ENCODE results near the gene LAPTM4A.

The LAPTM4A gene

DNA sequence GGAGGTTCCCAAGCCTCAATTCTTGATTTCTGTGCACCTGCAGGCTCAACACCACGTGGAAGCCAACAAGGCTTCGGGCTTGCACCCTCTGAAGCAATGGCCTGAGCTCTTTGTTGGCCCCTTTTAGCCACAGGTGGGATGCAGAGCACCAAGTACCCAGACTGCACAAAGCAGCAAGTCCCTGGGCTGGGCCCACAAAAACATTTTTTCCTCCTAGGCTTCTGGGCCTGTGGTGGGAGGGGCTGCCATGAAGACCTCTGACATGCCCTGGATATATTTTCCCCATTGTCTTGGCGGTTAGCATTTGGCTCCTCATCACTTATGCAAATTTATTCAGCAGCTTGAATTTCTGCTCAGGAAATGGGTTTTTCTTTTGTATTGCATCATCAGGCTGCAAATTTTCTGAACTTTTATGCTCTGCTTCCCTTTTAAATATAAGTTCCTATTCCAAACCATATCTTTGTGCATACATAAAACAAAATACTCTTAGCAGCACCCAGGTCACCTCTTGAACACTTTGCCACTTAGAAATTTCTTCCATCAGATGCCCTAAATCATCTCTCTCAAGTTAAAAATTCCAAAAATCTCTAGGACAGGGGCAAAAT lies 29.9 kb downstream of the LAPTM4A start:
- Histone ChIP-seq H3K27ac (ENCODE audit: low read length) (no peak overlapping the region), H3K4me1 (ENCODE audit: control insufficient read depth, insufficient read depth, low read length) (no peaks in the 10 kb centered on the region), H3K4me3 (ENCODE audit: low read length) (no peak overlapping the region), H3K36me3 (ENCODE audit: control insufficient read depth, insufficient read depth, low read length) (no peaks in the 10 kb centered on the region), H3K9me3 (ENCODE audit: control insufficient read depth, insufficient read depth, low read length) (no peaks in the 10 kb centered on the region), H3K27me3 (ENCODE audit: control insufficient read depth, insufficient read depth, low read length) (no peaks in the 10 kb centered on the region)
- WGBS (ENCODE audit: insufficient coverage, insufficient read length), result no CpG with 5 or more reads among the region's 3 CpGs
- DNase-seq (ENCODE audit: low read depth, low spot score), result no peak

DNA sequence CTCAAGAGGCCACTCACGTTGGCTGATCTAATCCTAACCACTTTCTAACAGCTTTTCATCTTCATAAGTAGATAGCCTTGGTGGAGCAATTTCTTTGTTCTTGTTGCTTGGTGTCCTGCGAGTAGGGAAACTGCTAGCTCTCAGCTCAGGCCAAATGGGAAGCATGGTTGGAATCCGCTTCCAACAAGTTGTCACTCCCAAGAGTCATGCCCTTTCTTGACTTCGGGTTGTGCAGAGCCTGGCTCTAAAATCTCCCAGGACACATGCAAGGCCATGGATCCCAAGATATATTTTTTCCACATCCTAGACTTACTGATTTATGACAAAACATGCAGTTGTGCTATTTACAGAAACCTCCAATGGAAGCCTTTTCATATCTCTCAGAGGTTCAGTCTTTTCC lies 31.7 kb downstream of the LAPTM4A start:
- Histone ChIP-seq H3K4me1 (ENCODE audit: control insufficient read depth, insufficient read depth, low read length) (no peaks in the 10 kb centered on the region), H3K9me3 (ENCODE audit: control insufficient read depth, insufficient read depth, low read length) (no peaks in the 10 kb centered on the region), H3K27me3 (ENCODE audit: control insufficient read depth, insufficient read depth, low read length) (no peaks in the 10 kb centered on the region), H3K27ac (ENCODE audit: low read length) (no peak overlapping the region), H3K4me3 (ENCODE audit: low read length) (no peak overlapping the region), H3K36me3 (ENCODE audit: control insufficient read depth, insufficient read depth, low read length) (no peaks in the 10 kb centered on the region)
- no CpG with 5 or more reads among the region's 4 CpGs for WGBS (ENCODE audit: insufficient coverage, insufficient read length)
- no peak for DNase-seq (ENCODE audit: low read depth, low spot score)

DNA sequence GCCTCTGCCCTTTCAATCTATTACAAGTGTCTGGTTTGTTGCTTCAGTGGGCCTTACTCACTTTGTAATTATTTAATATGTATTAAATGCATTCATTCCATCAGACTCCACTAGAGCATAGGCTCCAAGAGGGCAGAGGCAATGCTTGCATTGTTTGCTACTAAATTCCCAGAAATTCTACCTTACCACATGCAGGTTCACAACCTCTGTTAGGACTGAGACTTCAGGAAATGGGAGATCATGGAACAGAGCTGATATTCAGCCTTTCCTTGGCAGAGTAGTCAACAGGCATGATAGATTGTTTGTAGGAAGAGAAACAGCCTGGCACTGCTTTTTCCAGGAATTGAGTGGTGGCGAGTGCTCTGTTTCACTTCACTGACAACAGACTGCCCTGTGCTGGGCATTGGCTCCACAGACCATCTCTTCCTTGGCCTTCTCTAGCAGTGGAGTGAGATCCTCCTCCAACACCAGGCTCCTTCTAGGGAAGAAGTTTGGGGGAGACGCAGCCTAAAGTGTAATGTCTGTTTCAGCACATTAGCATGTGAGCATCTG lies 32.8 kb downstream of the LAPTM4A start:
- no peaks in the 10 kb centered on the region for H3K36me3 ChIP-seq (ENCODE audit: control insufficient read depth, insufficient read depth, low read length)
- H3K27ac ChIP-seq (ENCODE audit: low read length), result no peak overlapping the region
- H3K4me1 ChIP-seq (ENCODE audit: control insufficient read depth, insufficient read depth, low read length), result no peaks in the 10 kb centered on the region
- H3K27me3 ChIP-seq (ENCODE audit: control insufficient read depth, insufficient read depth, low read length), result no peaks in the 10 kb centered on the region
- H3K9me3 ChIP-seq (ENCODE audit: control insufficient read depth, insufficient read depth, low read length), result no peaks in the 10 kb centered on the region
- H3K4me3 ChIP-seq (ENCODE audit: low read length), result no peak overlapping the region
- DNase-seq (ENCODE audit: low read depth, low spot score), result no peak
- no CpG with 5 or more reads among the region's 2 CpGs for WGBS (ENCODE audit: insufficient coverage, insufficient read length)

DNA sequence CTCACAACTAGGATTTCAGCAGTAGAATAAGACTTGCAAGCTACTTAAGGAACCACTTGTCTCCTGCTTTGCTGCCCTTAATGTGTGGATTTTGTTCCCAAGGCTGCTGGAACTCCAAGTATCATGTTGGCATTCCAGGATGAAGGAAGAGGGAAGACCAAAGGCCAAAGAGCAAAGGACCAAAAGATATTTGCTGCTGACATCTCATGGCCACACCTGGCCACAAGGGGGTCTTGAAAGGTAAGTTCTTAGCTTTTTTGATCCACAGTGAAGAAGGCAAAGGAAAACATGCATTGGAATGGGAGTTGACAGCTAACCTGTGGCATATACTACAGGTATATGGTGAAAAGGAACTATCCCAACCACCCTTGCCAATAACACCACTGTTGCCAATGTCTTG lies 35.1 kb downstream of the LAPTM4A start:
- Histone ChIP-seq H3K27ac (ENCODE audit: low read length) (no peak overlapping the region), H3K4me1 (ENCODE audit: control insufficient read depth, insufficient read depth, low read length) (no peaks in the 10 kb centered on the region; the same call in 1 of the 2 replicates), H3K4me3 (ENCODE audit: low read length) (no peak overlapping the region), H3K9me3 (ENCODE audit: control insufficient read depth, insufficient read depth, low read length) (no peaks in the 10 kb centered on the region), H3K36me3 (ENCODE audit: control insufficient read depth, insufficient read depth, low read length) (no peaks in the 10 kb centered on the region), H3K27me3 (ENCODE audit: control insufficient read depth, insufficient read depth, low read length) (no peaks in the 10 kb centered on the region; the same call in 1 of the 2 replicates)
- no peak for DNase-seq (ENCODE audit: low read depth, low spot score)

DNA sequence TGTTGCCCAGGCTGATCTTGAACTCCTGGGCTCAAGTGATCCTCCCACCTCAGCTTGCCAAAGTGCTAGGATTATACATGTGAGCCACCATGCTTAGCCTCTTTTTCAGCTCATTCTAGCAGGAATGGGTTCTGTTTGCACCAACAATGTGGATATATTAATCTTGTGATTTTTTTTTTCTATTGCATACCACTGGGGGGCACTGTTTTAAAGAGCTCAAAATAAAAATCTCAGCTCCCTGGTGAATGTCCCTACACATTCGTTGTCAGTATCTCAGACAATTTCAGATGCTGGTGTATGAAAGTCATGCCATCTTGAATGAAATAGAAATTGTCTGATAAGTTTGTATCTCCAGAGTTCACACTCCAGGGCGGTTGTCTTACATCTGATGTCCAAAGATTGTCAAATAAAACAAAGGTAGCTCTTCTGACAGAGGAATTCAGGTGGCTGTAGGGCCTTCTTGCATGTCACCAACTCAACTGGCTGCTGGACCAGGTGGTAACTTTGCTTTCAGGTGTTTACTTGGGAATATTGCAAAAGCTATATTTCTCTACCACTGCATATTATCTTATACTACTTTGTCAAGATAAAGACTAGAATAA lies 35.8 kb downstream of the LAPTM4A start:
- no peak overlapping the region for H3K4me3 ChIP-seq (ENCODE audit: low read length)
- H3K4me1 ChIP-seq (ENCODE audit: control insufficient read depth, insufficient read depth, low read length), result no peaks in the 10 kb centered on the region; the same call in 1 of the 2 replicates
- no peak overlapping the region for H3K27ac ChIP-seq (ENCODE audit: low read length)
- H3K36me3 ChIP-seq (ENCODE audit: control insufficient read depth, insufficient read depth, low read length), result no peaks in the 10 kb centered on the region
- no peak for DNase-seq (ENCODE audit: low read depth, low spot score)
- no CpG with 5 or more reads among the region's 2 CpGs for WGBS (ENCODE audit: insufficient coverage, insufficient read length)
- no peaks in the 10 kb centered on the region for H3K9me3 ChIP-seq (ENCODE audit: control insufficient read depth, insufficient read depth, low read length)
- H3K27me3 ChIP-seq (ENCODE audit: control insufficient read depth, insufficient read depth, low read length), result no peaks in the 10 kb centered on the region; the same call in 1 of the 2 replicates

DNA sequence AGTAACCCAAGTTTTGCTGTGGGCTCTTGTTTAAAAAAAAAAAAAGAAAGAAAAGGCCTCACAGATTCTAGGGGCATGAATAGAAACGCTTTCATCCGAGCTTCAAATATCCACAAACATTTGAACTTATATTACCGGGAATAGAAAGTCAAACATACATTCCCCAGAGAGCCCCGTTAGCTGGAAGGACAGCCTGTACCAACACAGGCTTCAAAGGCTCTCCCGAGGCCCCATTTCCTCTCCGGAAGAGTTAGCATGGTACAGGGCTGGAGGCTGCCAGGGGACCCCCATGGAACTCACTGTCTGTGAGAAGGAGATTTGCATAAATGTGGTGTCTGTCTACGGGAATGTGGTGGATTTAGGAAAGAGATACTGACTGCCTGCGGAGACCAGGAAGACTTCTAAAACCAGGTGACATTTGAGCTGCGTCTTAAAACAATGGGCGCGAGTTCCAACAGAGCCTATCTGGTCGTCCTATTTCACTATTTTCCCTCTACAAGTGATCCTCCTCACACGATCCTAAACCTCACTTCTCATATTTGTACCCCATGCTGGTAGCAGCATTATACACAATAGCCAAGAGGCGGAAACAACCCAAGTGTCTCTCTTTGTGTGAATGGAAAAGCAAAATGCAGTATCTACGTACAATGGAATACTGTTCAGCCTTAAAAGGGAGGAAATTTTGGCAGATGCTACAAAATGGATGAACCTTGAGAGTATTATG lies 38.1 kb downstream of the LAPTM4A start:
- Histone ChIP-seq H3K27me3 (ENCODE audit: control insufficient read depth, insufficient read depth, low read length) (no peaks in the 10 kb centered on the region; the same call in 1 of the 2 replicates), H3K27ac (ENCODE audit: low read length) (no peak overlapping the region), H3K36me3 (ENCODE audit: control insufficient read depth, insufficient read depth, low read length) (no peaks in the 10 kb centered on the region), H3K9me3 (ENCODE audit: control insufficient read depth, insufficient read depth, low read length) (no peaks in the 10 kb centered on the region), H3K4me3 (ENCODE audit: low read length) (peak overlapping the region; percentile 84; the same call in 1 of the 2 replicates), H3K4me1 (ENCODE audit: control insufficient read depth, insufficient read depth, low read length) (no peaks in the 10 kb centered on the region; the same call in 1 of the 2 replicates)
- no peak for DNase-seq (ENCODE audit: low read depth, low spot score)
- WGBS (ENCODE audit: insufficient coverage, insufficient read length), result no CpG with 5 or more reads among the region's 15 CpGs

DNA sequence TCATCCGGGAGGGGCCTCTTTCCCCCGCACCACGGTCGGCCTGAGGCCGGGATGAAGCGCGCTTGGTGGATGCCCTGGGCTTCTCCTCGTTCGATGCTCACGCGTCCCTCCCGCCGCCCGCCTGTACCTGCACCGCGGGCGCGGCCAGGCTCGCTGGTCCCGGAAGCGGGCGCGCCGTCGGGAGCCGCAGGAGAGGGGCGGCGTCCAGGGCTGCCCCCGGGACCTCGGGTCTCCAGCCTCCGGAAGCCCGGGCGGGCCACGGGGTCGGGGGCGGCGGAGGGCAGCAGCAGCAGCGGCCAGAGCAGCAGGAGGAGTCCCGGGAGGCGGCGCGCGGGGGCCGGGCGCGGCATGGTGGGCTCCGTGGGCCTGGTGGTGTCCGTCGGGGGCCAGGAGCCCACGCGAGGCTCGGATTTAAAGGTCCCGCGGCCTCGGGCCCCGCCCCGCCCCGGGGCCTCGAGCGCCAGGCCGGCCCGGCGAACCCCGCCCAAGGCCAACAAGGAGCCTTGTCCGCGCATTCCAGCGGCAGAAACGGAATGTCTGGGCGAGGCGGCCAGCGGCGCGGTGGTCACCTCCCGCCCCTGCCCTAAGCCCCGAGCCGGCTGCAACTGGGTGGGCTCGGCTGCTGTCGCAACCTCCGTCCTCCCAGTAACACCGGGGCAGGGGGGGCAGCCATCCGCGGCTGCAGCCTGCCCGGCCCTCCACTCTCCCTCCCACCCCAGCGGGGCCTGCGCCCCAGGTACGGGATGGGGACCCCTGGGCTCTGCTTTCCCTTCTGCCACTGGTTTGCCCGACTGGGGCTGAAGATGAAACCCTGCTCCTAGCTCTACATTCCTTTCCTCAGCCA lies 38.9 kb downstream of the LAPTM4A start, which contains the start of gene MATN3:
TSS of gene MATN3 (minus strand) at position 387 of the 844 bp plus-strand sequence. CDS start at position 350, 37 bp downstream.
- no peak within 1 kb of the TSS for H3K27ac ChIP-seq (ENCODE audit: low read length)
- H3K4me1 ChIP-seq (ENCODE audit: control insufficient read depth, insufficient read depth, low read length), result no peaks in the 10 kb centered on the region; the same call in 1 of the 2 replicates
- no peaks in the 10 kb centered on the region for H3K9me3 ChIP-seq (ENCODE audit: control insufficient read depth, insufficient read depth, low read length)
- no CpG with 5 or more reads among the region's 87 CpGs for WGBS (ENCODE audit: insufficient coverage, insufficient read length)
- peak within 1 kb of the TSS; percentile 84 for H3K4me3 ChIP-seq (ENCODE audit: low read length)
- H3K36me3 ChIP-seq (ENCODE audit: control insufficient read depth, insufficient read depth, low read length), result no peaks in the 10 kb centered on the region
- no peaks in the 10 kb centered on the region; the same call in 1 of the 2 replicates for H3K27me3 ChIP-seq (ENCODE audit: control insufficient read depth, insufficient read depth, low read length)
- DNase-seq (ENCODE audit: low read depth, low spot score), result no peak

DNA sequence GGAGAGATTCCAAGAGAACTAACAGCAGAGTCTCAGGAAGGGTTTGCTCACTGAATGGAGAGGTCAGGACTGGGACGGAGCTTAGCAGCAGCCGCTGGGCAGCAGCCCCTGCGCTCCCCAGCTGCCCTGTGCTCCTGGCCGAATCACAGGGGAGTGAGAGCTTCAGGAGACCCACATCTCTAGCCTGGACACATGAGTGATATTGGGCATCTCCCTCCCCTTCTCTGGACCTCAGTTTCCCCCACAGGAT lies 39.5 kb downstream of the LAPTM4A start:
- Histone ChIP-seq H3K27me3 (ENCODE audit: control insufficient read depth, insufficient read depth, low read length) (no peaks in the 10 kb centered on the region; the same call in 1 of the 2 replicates), H3K4me1 (ENCODE audit: control insufficient read depth, insufficient read depth, low read length) (no peaks in the 10 kb centered on the region; the same call in 1 of the 2 replicates), H3K36me3 (ENCODE audit: control insufficient read depth, insufficient read depth, low read length) (no peaks in the 10 kb centered on the region), H3K9me3 (ENCODE audit: control insufficient read depth, insufficient read depth, low read length) (no peaks in the 10 kb centered on the region), H3K27ac (ENCODE audit: low read length) (no peak overlapping the region), H3K4me3 (ENCODE audit: low read length) (peak overlapping the region; percentile 84; the same call in 1 of the 2 replicates)
- WGBS (ENCODE audit: insufficient coverage, insufficient read length), result no CpG with 5 or more reads among the region's 4 CpGs
- DNase-seq (ENCODE audit: low read depth, low spot score), result no peak

DNA sequence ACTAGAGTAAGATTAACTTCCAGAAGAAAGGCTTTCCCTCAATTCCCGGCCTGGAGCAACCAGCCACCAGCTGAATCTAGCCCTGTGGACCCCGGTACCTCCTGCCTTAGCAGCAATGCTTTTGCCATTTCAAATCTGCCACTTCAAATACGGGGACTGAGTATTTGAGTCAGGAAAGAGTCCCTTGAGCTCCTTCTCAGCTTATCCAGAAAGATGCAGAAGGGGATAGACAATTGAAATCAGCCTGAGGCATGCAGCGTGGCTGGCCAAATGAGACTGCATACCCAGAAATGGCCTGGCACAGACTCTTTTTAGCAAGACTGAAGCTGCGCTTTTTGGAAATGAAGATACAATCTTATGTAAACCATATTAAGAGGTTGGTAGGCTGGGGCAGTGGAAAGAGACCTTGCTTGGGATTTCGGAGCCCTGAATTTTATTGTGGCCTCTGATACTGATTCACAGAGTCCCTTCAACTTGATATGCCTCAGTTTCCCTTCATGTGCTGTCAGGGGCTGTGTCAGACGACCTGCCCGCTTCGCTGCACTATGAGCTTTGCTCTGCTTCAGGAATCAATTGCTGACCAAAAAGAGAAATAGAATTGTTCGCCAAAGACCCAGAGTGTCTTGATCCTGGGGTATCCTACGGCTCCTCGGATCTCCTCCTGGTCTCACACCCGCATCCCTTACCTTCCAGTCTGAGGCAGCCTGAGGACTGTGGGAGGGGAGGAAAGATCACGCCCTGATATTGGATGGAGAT lies 40.0 kb downstream of the LAPTM4A start:
- DNase-seq (ENCODE audit: low read depth, low spot score), result no peak
- Histone ChIP-seq H3K4me3 (ENCODE audit: low read length) (peak overlapping the region; percentile 84; the same call in 1 of the 2 replicates), H3K9me3 (ENCODE audit: control insufficient read depth, insufficient read depth, low read length) (no peaks in the 10 kb centered on the region), H3K27me3 (ENCODE audit: control insufficient read depth, insufficient read depth, low read length) (no peaks in the 10 kb centered on the region; the same call in 1 of the 2 replicates), H3K4me1 (ENCODE audit: control insufficient read depth, insufficient read depth, low read length) (no peaks in the 10 kb centered on the region; the same call in 1 of the 2 replicates), H3K27ac (ENCODE audit: low read length) (no peak overlapping the region), H3K36me3 (ENCODE audit: control insufficient read depth, insufficient read depth, low read length) (no peaks in the 10 kb centered on the region)
- WGBS (ENCODE audit: insufficient coverage, insufficient read length), result no CpG with 5 or more reads among the region's 14 CpGs
